ENCODE measurements around the gene IGFBP2.
A peak's percentile ranks its signal among the peaks of the same experiment; 100 is the strongest.

The IGFBP2 gene

DNA sequence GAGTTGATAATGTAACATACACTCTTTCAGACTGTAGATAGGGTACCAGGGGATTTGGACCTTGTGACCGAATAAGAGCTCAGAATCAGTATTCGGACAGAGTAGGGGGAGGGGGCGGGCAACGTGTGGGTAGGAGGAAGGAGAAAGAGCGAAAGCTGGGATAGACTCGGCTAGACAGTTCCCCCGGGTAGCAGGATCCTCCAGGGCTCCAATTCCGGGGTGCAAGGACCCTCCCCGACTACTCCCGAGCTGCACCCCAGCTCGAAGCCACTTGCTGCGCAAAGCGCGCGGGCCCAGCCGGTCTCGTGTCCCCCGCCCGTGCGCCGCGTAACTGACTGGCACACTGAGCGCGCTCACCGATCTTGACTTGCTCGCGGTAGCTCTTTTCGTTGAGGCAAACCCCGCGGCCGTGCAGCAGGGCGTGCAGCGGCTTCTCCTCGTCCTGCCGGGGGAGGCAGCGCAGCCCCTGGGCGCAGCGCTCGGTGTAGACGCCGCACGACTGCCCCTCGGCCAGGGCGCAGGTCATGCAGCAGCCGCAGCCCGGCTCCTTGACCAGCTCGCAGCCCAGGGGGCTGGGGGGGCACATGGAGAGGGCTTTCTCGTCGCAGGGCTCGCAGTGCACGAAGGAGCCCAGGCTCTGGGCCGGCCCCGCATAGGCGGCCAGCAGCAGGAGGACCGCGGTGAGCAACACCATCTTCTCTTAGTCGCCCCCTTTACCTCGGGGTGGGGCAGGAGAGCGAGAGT lies 61.0 kb downstream of the IGFBP2 start:
- DNase-seq (ENCODE audit: insufficient read length, low spot score) (no peak), FAIRE-seq (peak; percentile 54)
- TF ChIP-seq TAF1 (IDR thresholded peaks at IDR 0.05; ENCODE audit: low read depth, low read length) (no peak), PAX5 (IDR thresholded peaks at IDR 0.05; ENCODE audit: insufficient read depth, low read length, severe bottlenecking) (no peak), POU2F2 (IDR thresholded peaks at IDR 0.05; ENCODE audit: low read depth, low read length) (no peak), SPI1 (IDR thresholded peaks at IDR 0.05; ENCODE audit: low read depth, low read length) (no peak), POLR2AphosphoS5 (IDR thresholded peaks at IDR 0.05; ENCODE audit: low read depth, low read length) (no peak), POLR2A (IDR thresholded peaks at IDR 0.05; ENCODE audit: low read depth, low read length) (no peak)

DNA sequence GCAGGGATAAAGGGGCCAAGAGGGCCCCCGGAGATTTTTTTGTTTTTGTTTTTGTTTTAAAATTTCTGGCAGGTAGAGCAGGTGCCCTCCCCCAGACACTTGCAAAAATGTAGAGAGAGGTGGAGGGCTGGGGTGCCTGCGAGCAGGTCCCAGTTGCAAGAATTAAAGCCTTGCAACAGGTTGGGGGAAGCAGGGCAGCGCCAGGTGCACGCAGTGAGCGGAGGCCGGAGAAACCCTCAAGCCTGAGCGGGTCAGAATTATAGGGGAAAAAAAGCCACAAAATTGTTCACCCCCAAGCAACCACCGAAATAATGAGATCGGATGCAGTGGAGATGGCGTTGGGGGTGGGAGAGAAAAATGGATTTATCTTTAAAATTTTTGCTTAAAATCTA lies 61.6 kb downstream of the IGFBP2 start:
- DNase-seq (ENCODE audit: insufficient read length, low spot score): no peak
- no peak for FAIRE-seq
- TF ChIP-seq POLR2AphosphoS5 (IDR thresholded peaks at IDR 0.05; ENCODE audit: low read depth, low read length): no peak

DNA sequence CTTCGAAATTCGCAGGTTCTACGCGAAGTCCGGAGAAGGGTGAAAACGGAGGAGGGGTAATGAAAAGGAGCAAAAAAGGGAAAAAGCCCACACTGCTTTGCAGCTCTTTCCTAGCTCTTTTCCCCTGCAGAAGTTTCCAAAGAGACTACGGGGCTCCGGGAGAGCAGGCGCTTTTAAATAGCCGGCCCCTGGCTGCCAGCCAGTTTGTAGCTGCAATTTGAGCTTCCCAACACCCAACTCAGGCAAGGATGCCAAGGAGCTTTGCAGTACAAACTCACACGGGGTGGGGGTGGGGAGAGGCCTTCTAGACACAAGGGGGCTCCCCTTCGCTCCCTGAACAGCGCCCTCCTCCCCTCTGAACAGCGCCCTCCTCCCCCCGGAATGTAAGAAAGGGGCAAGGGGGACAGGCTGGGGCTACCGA lies 62.2 kb downstream of the IGFBP2 start, which contains the start of gene IGFBP5:
Gene IGFBP5 (minus strand): TSS at position 149 of the 421 bp plus-strand sequence. CDS start 774 bp downstream, outside the sequence.
- TF ChIP-seq POLR2AphosphoS5 (IDR thresholded peaks at IDR 0.05; ENCODE audit: low read depth, low read length) (no peak), TAF1 (IDR thresholded peaks at IDR 0.05; ENCODE audit: low read depth, low read length) (no peak), POU2F2 (IDR thresholded peaks at IDR 0.05; ENCODE audit: low read depth, low read length) (no peak), POLR2A (IDR thresholded peaks at IDR 0.05; ENCODE audit: low read depth, low read length) (no peak)
- no peak for DNase-seq (ENCODE audit: insufficient read length, low spot score)
- FAIRE-seq: no peak

DNA sequence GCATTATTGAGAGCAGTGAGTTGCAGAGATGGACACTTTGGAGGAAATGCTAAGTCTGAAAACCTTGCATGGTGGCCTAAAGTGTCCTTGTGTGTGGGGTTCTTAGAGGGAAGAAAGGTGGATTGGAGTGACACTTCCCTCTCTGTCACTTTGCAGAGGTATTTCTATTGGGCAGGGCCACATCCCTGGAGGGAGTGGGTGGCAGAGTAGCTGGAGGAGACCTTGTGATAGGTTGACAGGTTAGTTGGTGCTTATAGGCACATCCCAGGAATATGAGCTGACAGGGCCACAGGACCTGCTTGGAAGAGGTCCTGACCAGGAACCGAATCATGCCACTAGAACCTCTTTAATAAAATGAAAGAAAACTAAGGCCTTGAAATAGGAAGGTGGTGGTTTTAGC lies 63.1 kb downstream of the IGFBP2 start:
- DNase-seq (ENCODE audit: insufficient read length, low spot score) (no peak), FAIRE-seq (no peak)
- TF ChIP-seq SPI1 (IDR thresholded peaks at IDR 0.05; ENCODE audit: low read depth, low read length) (no peak), POU2F2 (IDR thresholded peaks at IDR 0.05; ENCODE audit: low read depth, low read length) (no peak), POLR2AphosphoS5 (IDR thresholded peaks at IDR 0.05; ENCODE audit: low read depth, low read length) (no peak), TAF1 (IDR thresholded peaks at IDR 0.05; ENCODE audit: low read depth, low read length) (no peak), PAX5 (IDR thresholded peaks at IDR 0.05; ENCODE audit: insufficient read depth, low read length, severe bottlenecking) (no peak), POLR2A (IDR thresholded peaks at IDR 0.05; ENCODE audit: low read depth, low read length) (no peak)

DNA sequence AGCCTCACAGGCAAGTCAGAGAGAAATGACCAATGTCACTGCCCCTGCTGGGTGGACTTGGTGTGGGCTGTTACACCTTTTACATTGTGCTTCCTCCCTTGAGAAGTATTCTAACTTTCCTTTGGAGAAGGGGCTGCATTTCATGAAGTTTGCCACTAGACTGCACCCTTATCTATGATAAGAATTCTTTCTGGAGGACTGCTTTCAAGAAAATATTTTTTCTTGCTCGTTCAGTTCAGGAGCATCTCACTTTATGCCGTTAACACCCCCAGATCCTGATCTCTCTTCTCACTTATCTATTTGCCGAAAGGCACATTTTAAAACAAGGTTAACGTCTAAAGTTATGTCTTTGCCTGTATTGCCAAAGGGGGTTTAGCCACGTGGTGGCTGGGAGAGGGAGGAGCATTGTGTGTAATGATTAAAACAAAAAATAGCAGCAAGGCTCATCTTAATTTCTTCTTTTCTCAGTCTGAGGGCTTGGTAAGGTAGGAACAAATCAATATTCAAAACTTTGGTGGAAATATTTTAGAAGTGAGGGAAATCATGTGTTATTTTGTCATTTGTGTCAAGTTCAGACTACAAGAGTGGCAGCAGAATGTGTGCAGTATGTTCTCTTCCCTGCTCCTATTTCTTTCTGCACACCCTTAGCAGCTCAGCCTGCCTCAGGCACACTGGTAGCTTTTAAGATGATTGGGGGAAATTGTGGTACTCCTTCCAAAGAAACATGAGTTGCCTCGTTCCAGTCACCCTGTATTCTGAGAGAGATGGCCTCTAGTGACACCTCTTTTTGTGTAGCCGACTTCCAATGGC lies 63.7 kb downstream of the IGFBP2 start:
- DNase-seq (ENCODE audit: insufficient read length, low spot score) (no peak), FAIRE-seq (no peak)
- TF ChIP-seq POLR2AphosphoS5 (IDR thresholded peaks at IDR 0.05; ENCODE audit: low read depth, low read length): no peak
- no peak for TF ChIP-seq SPI1 (IDR thresholded peaks at IDR 0.05; ENCODE audit: low read depth, low read length)

DNA sequence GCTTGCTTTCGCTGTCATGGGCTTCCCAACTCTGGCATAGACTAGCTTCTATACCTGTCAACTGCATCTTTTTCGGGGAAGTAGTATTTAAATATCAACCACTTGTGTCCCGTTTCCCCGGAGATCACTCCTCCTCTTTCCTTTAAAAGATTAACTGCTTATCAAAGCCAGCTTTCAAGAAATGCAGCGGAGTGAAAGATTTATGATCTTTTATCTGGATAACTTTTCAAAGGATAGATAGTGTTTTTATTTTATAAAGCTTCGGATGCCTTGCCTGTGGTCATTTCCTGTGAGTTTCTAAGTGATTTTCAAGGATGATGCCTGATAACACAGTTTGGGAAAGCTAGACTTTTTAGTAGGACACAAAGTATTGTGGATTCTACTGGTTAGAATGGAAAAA lies 65.1 kb downstream of the IGFBP2 start:
- DNase-seq (ENCODE audit: insufficient read length, low spot score) (no peak), FAIRE-seq (no peak)
- TF ChIP-seq POLR2AphosphoS5 (IDR thresholded peaks at IDR 0.05; ENCODE audit: low read depth, low read length) (no peak), TAF1 (IDR thresholded peaks at IDR 0.05; ENCODE audit: low read depth, low read length) (no peak), PAX5 (IDR thresholded peaks at IDR 0.05; ENCODE audit: insufficient read depth, low read length, severe bottlenecking) (no peak), SPI1 (IDR thresholded peaks at IDR 0.05; ENCODE audit: low read depth, low read length) (no peak), POU2F2 (IDR thresholded peaks at IDR 0.05; ENCODE audit: low read depth, low read length) (no peak), POLR2A (IDR thresholded peaks at IDR 0.05; ENCODE audit: low read depth, low read length) (no peak)

DNA sequence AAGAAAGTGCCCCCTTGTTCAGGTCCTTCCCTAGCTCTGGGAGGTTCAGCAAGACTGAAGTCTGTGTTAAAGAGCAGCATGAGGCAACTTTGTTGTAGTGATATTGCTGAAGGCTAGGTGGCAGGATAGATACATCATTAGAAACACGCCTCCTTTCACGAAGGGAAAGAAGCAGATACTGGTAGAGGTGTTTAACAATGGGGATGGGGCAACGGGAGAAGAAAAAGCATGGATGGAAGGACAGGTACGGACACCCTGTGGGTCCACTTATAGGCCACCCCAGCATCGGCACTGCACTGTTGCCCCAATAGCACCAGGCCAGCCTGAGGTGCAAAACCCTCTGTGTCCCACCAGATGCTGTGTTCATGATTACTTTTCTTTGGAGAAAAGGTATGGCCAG lies 65.7 kb downstream of the IGFBP2 start:
- no peak for TF ChIP-seq POLR2AphosphoS5 (IDR thresholded peaks at IDR 0.05; ENCODE audit: low read depth, low read length)
- FAIRE-seq (peak; percentile 65), DNase-seq (ENCODE audit: insufficient read length, low spot score) (no peak)

DNA sequence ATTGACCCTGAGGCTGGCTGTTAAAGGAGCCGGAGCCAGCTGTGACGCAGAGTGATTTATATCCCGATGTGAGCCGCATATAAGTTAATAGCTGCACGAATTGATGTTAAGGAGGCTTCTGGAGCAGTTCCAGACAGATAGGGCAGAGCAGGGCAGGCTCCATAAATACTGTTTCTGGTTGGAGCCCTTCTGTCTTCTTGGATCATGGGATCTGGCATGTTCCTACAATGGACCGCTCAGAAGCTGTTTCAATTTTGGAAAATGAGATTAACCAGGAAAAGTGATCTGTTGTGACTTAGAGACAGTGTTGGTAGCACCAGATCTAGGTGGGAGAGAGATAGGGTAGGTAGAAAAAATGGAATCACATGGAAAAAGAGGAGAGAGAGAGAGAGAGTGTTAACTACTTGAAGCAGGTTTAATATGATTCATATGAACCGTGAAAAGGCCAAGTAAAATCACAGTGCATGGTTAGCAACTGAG lies 66.9 kb downstream of the IGFBP2 start:
- DNase-seq (ENCODE audit: insufficient read length, low spot score) (no peak), FAIRE-seq (no peak)

DNA sequence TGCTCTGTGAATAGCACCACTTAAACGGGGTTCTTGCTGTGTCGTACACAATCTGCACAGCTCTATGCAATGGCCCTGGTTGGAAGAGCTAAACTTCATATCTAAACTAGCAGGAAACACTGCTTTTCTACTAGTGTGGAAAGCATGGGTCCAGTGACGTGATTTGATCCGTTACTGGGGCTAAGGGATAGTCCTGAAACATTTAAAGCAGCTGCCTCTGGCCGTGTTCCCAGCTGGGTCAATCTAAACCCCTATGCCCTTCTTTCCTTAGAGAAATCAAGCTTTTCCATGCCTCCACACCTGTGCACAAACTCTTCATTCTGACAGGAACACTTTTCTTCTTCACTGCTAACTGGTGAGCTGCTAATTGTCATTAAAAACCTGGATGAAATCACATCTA lies 67.6 kb downstream of the IGFBP2 start:
- no peak for DNase-seq (ENCODE audit: insufficient read length, low spot score)
- TF ChIP-seq SPI1 (IDR thresholded peaks at IDR 0.05; ENCODE audit: low read depth, low read length) (no peak), TAF1 (IDR thresholded peaks at IDR 0.05; ENCODE audit: low read depth, low read length) (no peak), PAX5 (IDR thresholded peaks at IDR 0.05; ENCODE audit: insufficient read depth, low read length, severe bottlenecking) (no peak), POLR2A (IDR thresholded peaks at IDR 0.05; ENCODE audit: low read depth, low read length) (no peak), POU2F2 (IDR thresholded peaks at IDR 0.05; ENCODE audit: low read depth, low read length) (no peak), POLR2AphosphoS5 (IDR thresholded peaks at IDR 0.05; ENCODE audit: low read depth, low read length) (no peak)
- no peak for FAIRE-seq

More for the DNA sequence above, 66.9 kb downstream of the IGFBP2 start:
- TF ChIP-seq POLR2A (IDR thresholded peaks at IDR 0.05; ENCODE audit: low read depth, low read length) (no peak), PAX5 (IDR thresholded peaks at IDR 0.05; ENCODE audit: insufficient read depth, low read length, severe bottlenecking) (no peak), SPI1 (IDR thresholded peaks at IDR 0.05; ENCODE audit: low read depth, low read length) (no peak)

DNA sequence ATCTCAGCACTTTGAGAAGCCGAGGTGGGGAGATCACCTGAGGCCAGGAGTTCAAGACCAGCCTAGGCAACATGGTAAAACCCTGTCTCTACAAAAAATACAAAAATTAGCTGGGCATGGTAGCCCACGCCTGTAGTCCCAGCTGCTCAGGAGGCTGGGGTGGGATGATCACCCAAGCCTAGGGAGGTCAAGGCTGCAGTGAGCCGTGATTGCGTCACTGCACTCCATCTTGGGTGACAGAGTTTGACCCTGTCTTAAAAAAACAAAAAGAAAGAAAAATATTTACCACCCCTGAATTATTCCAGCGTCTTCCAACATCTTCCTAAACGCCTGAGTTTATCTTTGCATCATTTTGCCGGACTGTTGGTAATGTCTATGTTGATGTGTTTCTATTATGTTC lies 68.3 kb downstream of the IGFBP2 start:
- TF ChIP-seq POLR2A (IDR thresholded peaks at IDR 0.05; ENCODE audit: low read depth, low read length) (no peak), POLR2AphosphoS5 (IDR thresholded peaks at IDR 0.05; ENCODE audit: low read depth, low read length) (no peak), POU2F2 (IDR thresholded peaks at IDR 0.05; ENCODE audit: low read depth, low read length) (no peak), SPI1 (IDR thresholded peaks at IDR 0.05; ENCODE audit: low read depth, low read length) (no peak), TAF1 (IDR thresholded peaks at IDR 0.05; ENCODE audit: low read depth, low read length) (no peak), PAX5 (IDR thresholded peaks at IDR 0.05; ENCODE audit: insufficient read depth, low read length, severe bottlenecking) (no peak)
- FAIRE-seq (no peak), DNase-seq (ENCODE audit: insufficient read length, low spot score) (no peak)

Measured in GM12891 (cell line).